ENCODE results near the gene PIP4K2A.

DNA sequence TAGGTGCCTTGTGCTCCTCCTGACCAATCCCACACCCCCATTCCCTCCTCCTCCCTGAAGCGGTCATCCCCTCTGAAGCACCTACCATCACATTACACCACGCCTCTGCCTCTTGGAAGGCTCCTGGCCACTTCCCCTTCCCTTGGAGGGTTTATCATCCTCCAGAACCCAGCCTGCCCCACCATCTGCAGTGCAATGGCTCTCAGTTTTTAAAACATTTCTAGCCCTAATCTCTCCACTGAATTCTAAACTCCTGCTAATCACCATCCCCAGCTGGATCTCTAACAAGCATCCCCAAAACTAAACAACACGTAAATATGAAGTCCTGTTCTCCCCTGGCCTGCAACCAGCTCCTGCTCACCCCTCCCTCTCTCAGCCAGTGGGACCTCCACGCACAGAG is 70.6 kb downstream of the PIP4K2A start:
- TF ChIP-seq, protein P1, sequence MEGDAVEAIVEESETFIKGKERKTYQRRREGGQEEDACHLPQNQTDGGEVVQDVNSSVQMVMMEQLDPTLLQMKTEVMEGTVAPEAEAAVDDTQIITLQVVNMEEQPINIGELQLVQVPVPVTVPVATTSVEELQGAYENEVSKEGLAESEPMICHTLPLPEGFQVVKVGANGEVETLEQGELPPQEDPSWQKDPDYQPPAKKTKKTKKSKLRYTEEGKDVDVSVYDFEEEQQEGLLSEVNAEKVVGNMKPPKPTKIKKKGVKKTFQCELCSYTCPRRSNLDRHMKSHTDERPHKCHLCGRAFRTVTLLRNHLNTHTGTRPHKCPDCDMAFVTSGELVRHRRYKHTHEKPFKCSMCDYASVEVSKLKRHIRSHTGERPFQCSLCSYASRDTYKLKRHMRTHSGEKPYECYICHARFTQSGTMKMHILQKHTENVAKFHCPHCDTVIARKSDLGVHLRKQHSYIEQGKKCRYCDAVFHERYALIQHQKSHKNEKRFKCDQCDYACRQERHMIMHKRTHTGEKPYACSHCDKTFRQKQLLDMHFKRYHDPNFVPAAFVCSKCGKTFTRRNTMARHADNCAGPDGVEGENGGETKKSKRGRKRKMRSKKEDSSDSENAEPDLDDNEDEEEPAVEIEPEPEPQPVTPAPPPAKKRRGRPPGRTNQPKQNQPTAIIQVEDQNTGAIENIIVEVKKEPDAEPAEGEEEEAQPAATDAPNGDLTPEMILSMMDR (IDR thresholded peaks at IDR 0.05; ENCODE audit: extremely low read depth in 1 of 2, insufficient read depth in 1 of 2, low read depth in 1 of 2, low read length in 2 of 2), result no peak
- no peak for TF ChIP-seq JUN (IDR thresholded peaks at IDR 0.05; ENCODE audit: borderline replicate concordance, insufficient read depth, insufficient read length, low read depth)
- no peak for TF ChIP-seq MYC (IDR thresholded peaks at IDR 0.05; ENCODE audit: low read depth, low read length)
- TF ChIP-seq POLR2A (IDR thresholded peaks at IDR 0.05; ENCODE audit: low read depth, low read length), result no peak
- no peak for TF ChIP-seq POLR2AphosphoS5 (IDR thresholded peaks at IDR 0.05; ENCODE audit: insufficient read depth, low read depth, low read length)
- no peak for TF ChIP-seq EZH2 (IDR thresholded peaks at IDR 0.05; ENCODE audit: borderline replicate concordance, low read depth, low read length, severe bottlenecking)
- TF ChIP-seq MAX (IDR thresholded peaks at IDR 0.05; ENCODE audit: insufficient read depth, insufficient read length), result no peak
- TF ChIP-seq FOS (IDR thresholded peaks at IDR 0.05; ENCODE audit: borderline replicate concordance, insufficient read depth, low read length), result no peak
- no peak for TF ChIP-seq GATA2 (IDR thresholded peaks at IDR 0.05; ENCODE audit: insufficient read depth, insufficient read length, low read depth, low read length)
